Measurements from ENCODE around the gene CLTB. TPM values are rescaled to one million over a fixed set of nuclear protein-coding genes. Genes with fewer than 3 reads are reported as not detected.
A peak's percentile ranks its signal among the peaks of the same experiment; 100 is the strongest.

The CLTB gene
- total and polyA plus RNA-seq, 2 donors (not counting 1 experiment from before 2014, with no cell fraction given) = 29.9 to 41.7 TPM

DNA sequence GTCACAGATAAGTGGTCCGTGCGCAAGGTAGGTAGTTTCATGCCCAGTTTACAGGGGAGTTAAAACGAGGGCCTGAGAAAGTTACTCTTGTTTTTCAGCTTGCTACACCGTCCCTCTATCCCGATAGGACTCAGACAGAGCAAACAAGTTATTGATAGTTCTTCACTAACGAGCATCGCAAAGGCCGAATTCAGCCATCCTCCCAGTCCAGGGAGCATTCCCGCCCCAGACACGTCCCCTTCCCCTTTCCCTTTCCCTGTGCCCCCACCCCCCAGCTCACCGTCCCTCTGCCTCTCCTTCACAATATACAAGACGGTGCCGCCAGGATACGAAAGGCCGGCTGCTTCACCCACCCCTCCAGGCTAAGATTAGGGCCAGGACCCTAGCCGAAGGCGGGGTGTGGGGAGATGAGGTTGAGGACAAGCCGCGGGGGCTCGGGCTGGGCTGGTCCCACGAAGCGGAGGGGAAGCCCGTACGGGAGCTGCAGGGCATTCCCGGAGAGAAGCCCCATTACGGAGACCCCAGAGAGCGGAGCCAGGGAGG lies 55.4 kb downstream of the CLTB start:
- Histone ChIP-seq H3K9ac (ENCODE audit: low read length) (peak overlapping the region; percentile 96), H4K20me1 (ENCODE audit: control insufficient read depth, insufficient read depth, low read length, poor library complexity, severe bottlenecking) (peaks cover 25% of the 10 kb centered on the region), H3K9me3 (ENCODE audit: control extremely low read depth in 1 of 3, control insufficient read depth in 2 of 3, insufficient read depth in 1 of 3, low read length in 2 of 3) (no peaks in the 10 kb centered on the region), H3K36me3 (replicated peaks in 1 of 2; ENCODE audit: control extremely low read depth in 1 of 2, control insufficient read depth in 1 of 2, extremely low read depth in 1 of 2, insufficient read depth in 2 of 2, low read length in 1 of 2) (peaks cover 0 to 18% of the 10 kb centered on the region in 2 experiments), H3K27me3 (replicated peaks in 1 of 4; ENCODE audit: control extremely low read depth in 1 of 4, control insufficient read depth in 3 of 4, insufficient read depth in 4 of 4, low read length in 3 of 4) (no peaks in the 10 kb centered on the region), H3K4me3 (ENCODE audit: control extremely low read depth in 1 of 5, extremely low read depth in 1 of 5, insufficient read depth in 1 of 5, low read depth in 2 of 5, low read length in 4 of 5) (peak overlapping the region; percentile 42 to 94 (median 82)), H3K79me2 (ENCODE audit: control insufficient read depth, insufficient read depth, low read length) (peaks cover 52% of the 10 kb centered on the region), H3K4me1 (ENCODE audit: control insufficient read depth in 2 of 2, insufficient read depth in 2 of 2, low read length in 2 of 2) (peaks cover 19 to 32% of the 10 kb centered on the region in 2 donors), H2AFZ (ENCODE audit: insufficient read depth, low read depth, low read length, poor library complexity, severe bottlenecking) (peak overlapping the region; percentile 88), H3K27ac (ENCODE audit: low read length in 2 of 2) (peak overlapping the region; percentile 77 to 92), H3K4me2 (replicated peaks; ENCODE audit: low read depth, low read length, poor library complexity, severe bottlenecking) (peak overlapping the region; percentile 85)
- WGBS (ENCODE audit: insufficient coverage) = 7% methylated on average over 19 of the region's 27 CpGs
- H3K27me3 Mint-ChIP-seq = no peaks in the 10 kb centered on the region
- peak overlapping the region; percentile 98 for H3K4me3 Mint-ChIP-seq
- TF ChIP-seq CTCF (IDR thresholded peaks at IDR 0.05) = no peak
- no peak for TF ChIP-seq EZH2 (IDR thresholded peaks at IDR 0.05; ENCODE audit: borderline replicate concordance, insufficient read depth, low read depth, low read length, poor library complexity, severe bottlenecking)
- peaks cover 40% of the 10 kb centered on the region for H3K4me1 Mint-ChIP-seq
- DNase-seq (no peak), ATAC-seq (ENCODE audit: low read depth) (no peak)
- ChIA-PET POLR2A (interaction anchor here (0.8 to 1.4 kb wide), 4 partner anchors 9 to 176 kb away, joined by 3 to 7 read pairs (median 3); partner anchors contain the start of gene RNF44), CTCF (interaction anchor here (1.5 to 3.4 kb wide), 4 partner anchors 56 to 212 kb away, joined by 3 to 15 read pairs (median 5); partner anchors contain the start of genes CLTB and FAF2)
- intact Hi-C loops (cut with micrococcal nuclease) = loop anchor here (1.0 to 5.0 kb wide), 5 partner anchors 28 to 176 kb away; partner anchors contain the start of genes CLTB, FAF2, RNF44 and SIMC1
- peak overlapping the region; percentile 98 for H3K27ac Mint-ChIP-seq
- no peaks in the 10 kb centered on the region for H3K9me3 Mint-ChIP-seq (ENCODE audit: insufficient read depth)

- peaks cover 38% of the 10 kb centered on the region for H4K20me1 ChIP-seq (ENCODE audit: control insufficient read depth, insufficient read depth, low read length, poor library complexity, severe bottlenecking)
- H3K9me3 ChIP-seq (ENCODE audit: control extremely low read depth in 1 of 3, control insufficient read depth in 2 of 3, insufficient read depth in 1 of 3, low read length in 2 of 3) = no peaks in the 10 kb centered on the region
- peaks cover 0 to 30% of the 10 kb centered on the region in 2 experiments for H3K36me3 ChIP-seq (replicated peaks in 1 of 2; ENCODE audit: control extremely low read depth in 1 of 2, control insufficient read depth in 1 of 2, extremely low read depth in 1 of 2, insufficient read depth in 2 of 2, low read length in 1 of 2)
- TF ChIP-seq CTCF (IDR thresholded peaks at IDR 0.05) (no peak), EZH2 (IDR thresholded peaks at IDR 0.05; ENCODE audit: borderline replicate concordance, insufficient read depth, low read depth, low read length, poor library complexity, severe bottlenecking) (no peak)
- peak overlapping the region; percentile 74 for H3K4me3 Mint-ChIP-seq
- 88% methylated on average over 1 of the region's 4 CpGs for WGBS (ENCODE audit: insufficient coverage)
- no peaks in the 10 kb centered on the region for H3K27me3 Mint-ChIP-seq
- H3K79me2 ChIP-seq (ENCODE audit: control insufficient read depth, insufficient read depth, low read length) = peaks cover 65% of the 10 kb centered on the region
- H3K27ac Mint-ChIP-seq = peak overlapping the region; percentile 32
- H3K4me1 Mint-ChIP-seq = peaks cover 35% of the 10 kb centered on the region
- peak overlapping the region; percentile 30 for H3K4me2 ChIP-seq (replicated peaks; ENCODE audit: low read depth, low read length, poor library complexity, severe bottlenecking)
- intact Hi-C loops (cut with micrococcal nuclease) = loop anchor here (5.0 kb wide), 2 partner anchors 58 to 122 kb away; partner anchors contain the start of genes CLTB and SIMC1
- H3K9me3 Mint-ChIP-seq (ENCODE audit: insufficient read depth) = no peaks in the 10 kb centered on the region
- no peaks in the 10 kb centered on the region for H3K27me3 ChIP-seq (replicated peaks in 1 of 4; ENCODE audit: control extremely low read depth in 1 of 4, control insufficient read depth in 3 of 4, insufficient read depth in 4 of 4, low read length in 3 of 4)
- ChIA-PET POLR2A (interaction anchor here (1.5 kb wide), 1 partner anchor 30 kb away, joined by 4 read pairs; no protein-coding TSS in a partner anchor), CTCF (interaction anchor here (0.7 to 3.4 kb wide), 3 partner anchors 57 to 301 kb away, joined by 3 to 15 read pairs (median 4); partner anchors contain the start of gene CLTB)
- no peak for ATAC-seq (ENCODE audit: low read depth)
- no peak overlapping the region for H3K4me3 ChIP-seq (ENCODE audit: control extremely low read depth in 1 of 5, extremely low read depth in 1 of 5, insufficient read depth in 1 of 5, low read depth in 2 of 5, low read length in 4 of 5)
- no peak for DNase-seq
- H3K27ac ChIP-seq (ENCODE audit: low read length in 2 of 2) = no peak overlapping the region
- H3K9ac ChIP-seq (ENCODE audit: low read length) = no peak overlapping the region
- H2AFZ ChIP-seq (ENCODE audit: insufficient read depth, low read depth, low read length, poor library complexity, severe bottlenecking) = no peak overlapping the region
- peaks cover 14 to 28% of the 10 kb centered on the region in 2 donors for H3K4me1 ChIP-seq (ENCODE audit: control insufficient read depth in 2 of 2, insufficient read depth in 2 of 2, low read length in 2 of 2)
Observed at GRCh38 chr5:176359658-176360057, 56.7 kb downstream of the CLTB start.

Measured in B cell (primary cell).